ENCODE results near the gene CDH6.

CDH6 gene

DNA sequence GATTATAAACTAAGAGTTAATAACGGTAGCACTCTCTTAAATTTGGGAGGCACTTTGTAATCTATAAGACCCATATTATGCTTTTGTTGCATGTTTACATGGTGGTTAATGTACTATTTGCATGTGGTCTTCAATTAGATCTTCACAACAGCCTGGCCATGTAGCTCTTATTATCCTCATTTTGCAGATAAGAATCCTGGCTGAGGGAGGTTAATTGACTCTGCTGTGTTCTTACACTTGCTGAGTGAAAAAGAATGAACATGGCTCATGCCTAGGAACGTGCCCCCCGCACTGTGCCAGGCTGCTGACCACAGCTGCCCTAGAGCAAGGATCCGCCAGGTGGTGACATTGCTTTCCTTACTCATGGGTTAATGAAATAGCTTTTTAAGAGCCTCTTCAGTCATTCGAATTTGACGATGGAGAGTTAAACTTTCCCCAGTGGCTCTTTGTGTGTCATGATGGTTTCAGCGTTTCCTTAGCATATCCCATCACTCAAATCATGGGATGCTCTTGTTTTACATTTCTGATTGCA, 97.9 kb downstream of the CDH6 start:
- TF ChIP-seq POLR2A (IDR thresholded peaks at IDR 0.05; ENCODE audit: low read depth, low read length) = no peak
- DNase-seq (ENCODE audit: insufficient read length, low spot score) (no peak), FAIRE-seq (no peak)

DNA sequence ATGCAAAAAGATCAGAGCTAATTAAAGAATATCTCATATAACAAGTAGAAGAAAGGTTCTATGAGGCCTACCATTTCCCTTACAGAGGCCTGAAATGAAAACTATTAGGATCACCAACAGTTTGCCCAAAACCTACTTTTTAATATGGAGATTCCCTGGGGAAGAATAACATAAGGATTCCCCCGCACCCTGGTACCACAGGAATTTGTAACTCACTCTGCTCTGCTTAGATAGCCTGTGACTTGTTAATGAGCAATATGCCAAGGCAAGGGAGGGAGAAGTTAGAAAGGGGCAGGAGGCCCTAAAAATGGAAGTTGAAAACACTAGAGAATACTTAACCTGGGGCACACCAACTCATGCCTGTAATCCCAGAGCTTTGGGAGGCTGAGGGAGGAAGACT, 107.0 kb downstream of the CDH6 start:
- FAIRE-seq (no peak), DNase-seq (ENCODE audit: insufficient read length, low spot score) (no peak)
- no peak for TF ChIP-seq POLR2A (IDR thresholded peaks at IDR 0.05; ENCODE audit: low read depth, low read length)

DNA sequence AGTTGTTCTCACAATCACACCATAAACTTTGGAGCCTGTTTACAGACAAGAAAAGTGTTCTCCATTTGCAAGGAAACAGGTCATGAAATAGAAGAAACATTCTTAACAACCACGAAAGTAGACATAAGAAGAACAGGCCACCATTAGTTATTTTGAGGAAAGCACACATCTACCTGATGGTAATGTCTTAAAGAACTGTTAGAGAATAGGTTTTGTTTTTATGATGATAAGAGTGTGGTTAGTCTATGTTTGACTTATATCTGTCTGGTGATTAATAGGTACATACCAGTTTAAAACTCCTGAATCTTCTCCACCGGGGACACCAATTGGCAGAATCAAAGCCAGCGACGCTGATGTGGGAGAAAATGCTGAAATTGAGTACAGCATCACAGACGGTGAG, 108.3 kb downstream of the CDH6 start:
- DNase-seq (ENCODE audit: insufficient read length, low spot score) (no peak), FAIRE-seq (no peak)
- no peak for TF ChIP-seq POLR2A (IDR thresholded peaks at IDR 0.05; ENCODE audit: low read depth, low read length)

DNA sequence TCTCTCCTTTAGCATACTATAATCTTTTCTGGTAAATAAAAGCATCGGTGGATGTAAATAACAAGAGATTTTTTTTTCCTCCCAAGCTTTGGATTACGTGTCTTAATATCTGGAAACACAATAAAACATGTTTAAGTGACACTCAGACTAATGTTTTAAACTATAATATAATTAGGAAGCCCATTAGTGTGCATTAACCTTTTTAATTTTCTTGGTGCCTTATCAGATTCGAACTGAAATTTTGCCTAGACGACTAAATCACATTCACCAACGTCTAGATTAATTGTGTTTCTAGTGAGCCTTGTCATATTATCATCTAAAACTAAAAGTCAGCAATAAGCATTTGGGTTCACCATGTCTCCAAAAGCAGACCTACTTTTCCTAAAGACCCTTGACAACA, 110.2 kb downstream of the CDH6 start:
- no peak for DNase-seq (ENCODE audit: insufficient read length, low spot score)
- TF ChIP-seq POLR2A (IDR thresholded peaks at IDR 0.05; ENCODE audit: low read depth, low read length) = no peak
- FAIRE-seq = no peak

DNA sequence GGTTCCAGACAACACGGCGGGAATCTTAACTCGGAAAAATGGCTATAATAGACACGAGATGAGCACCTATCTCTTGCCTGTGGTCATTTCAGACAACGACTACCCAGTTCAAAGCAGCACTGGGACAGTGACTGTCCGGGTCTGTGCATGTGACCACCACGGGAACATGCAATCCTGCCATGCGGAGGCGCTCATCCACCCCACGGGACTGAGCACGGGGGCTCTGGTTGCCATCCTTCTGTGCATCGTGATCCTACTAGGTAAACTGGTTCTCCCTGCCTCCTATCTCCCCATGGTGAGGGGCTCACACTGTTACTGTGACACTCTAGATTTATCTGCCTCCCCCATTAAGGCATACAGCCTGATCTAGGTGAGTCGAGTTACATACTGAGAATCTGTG, 124.2 kb downstream of the CDH6 start:
- DNase-seq (ENCODE audit: insufficient read length, low spot score) = no peak
- FAIRE-seq = no peak
- TF ChIP-seq POLR2A (IDR thresholded peaks at IDR 0.05; ENCODE audit: low read depth, low read length) = no peak

DNA sequence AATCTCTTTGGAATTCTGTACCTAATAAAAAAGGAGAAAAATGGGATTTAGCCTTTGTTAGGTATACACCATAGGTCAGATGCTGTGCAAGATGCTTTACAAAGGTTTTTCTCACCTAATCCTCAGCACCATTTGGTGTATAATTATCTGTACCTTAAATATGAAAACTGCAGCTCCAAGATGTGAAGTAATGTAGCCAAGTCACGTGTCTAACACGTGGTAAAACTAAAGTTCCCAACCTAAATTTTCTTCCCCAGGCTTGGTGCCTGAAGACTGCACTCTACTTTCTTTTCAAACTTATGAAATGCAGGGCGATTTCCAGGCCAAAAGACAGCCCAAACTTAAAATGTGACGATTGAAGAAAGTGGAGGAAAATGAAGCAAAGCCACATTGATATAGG, 125.8 kb downstream of the CDH6 start:
- DNase-seq (ENCODE audit: insufficient read length, low spot score) (no peak), FAIRE-seq (no peak)
- no peak for TF ChIP-seq POLR2A (IDR thresholded peaks at IDR 0.05; ENCODE audit: low read depth, low read length)

DNA sequence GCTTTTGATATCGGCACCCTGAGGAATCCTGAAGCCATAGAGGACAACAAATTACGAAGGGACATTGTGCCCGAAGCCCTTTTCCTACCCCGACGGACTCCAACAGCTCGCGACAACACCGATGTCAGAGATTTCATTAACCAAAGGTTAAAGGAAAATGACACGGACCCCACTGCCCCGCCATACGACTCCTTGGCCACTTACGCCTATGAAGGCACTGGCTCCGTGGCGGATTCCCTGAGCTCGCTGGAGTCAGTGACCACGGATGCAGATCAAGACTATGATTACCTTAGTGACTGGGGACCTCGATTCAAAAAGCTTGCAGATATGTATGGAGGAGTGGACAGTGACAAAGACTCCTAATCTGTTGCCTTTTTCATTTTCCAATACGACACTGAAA, 129.5 kb downstream of the CDH6 start:
- TF ChIP-seq POLR2A (IDR thresholded peaks at IDR 0.05; ENCODE audit: low read depth, low read length) = no peak
- FAIRE-seq = no peak
- no peak for DNase-seq (ENCODE audit: insufficient read length, low spot score)

DNA sequence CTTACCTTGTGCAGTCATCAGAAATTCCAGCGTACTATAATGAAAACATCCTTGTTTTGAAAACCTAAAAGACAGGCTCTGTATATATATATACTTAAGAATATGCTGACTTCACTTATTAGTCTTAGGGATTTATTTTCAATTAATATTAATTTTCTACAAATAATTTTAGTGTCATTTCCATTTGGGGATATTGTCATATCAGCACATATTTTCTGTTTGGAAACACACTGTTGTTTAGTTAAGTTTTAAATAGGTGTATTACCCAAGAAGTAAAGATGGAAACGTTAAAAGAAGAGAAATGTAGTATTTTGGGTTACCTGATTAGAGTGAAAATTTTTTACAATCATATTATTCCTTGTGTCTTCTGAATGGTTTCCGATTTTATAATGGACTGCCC, 131.4 kb downstream of the CDH6 start:
- FAIRE-seq (no peak), DNase-seq (ENCODE audit: insufficient read length, low spot score) (no peak)
- TF ChIP-seq POLR2A (IDR thresholded peaks at IDR 0.05; ENCODE audit: low read depth, low read length) = no peak

DNA sequence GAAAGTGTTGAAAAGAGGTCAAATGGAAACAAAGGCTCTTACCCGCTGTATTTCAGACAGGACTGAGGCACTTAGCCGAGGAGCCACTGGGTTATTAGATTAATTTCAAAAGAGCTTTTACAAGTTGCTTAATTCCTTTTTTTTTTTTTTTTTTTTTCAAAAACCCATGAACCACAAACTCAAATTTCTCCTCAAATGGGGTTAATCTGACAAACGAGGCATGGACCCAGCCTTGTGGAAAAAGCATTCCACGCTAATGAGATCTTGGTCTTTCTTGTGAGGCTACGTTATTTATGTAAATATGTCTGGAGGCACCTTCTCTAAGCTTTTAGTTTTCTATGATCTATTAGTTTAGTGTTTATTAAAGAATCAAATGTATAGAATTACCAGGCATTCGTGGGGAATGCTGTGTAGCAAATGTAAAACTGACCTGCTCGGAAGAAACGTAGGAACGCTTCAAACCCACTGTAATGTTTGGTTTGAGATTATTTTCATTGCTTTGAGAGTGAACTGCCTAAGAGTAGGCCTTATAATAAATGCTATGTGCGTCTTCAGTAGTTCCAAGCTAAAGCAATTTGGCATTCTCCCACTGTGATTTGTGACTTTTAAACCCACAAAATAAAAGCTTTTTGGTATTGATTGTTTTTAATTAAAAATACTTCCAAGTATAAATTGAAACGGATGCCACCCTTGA, 134.7 kb downstream of the CDH6 start:
- FAIRE-seq (no peak), DNase-seq (ENCODE audit: insufficient read length, low spot score) (no peak)
- no peak for TF ChIP-seq POLR2A (IDR thresholded peaks at IDR 0.05; ENCODE audit: low read depth, low read length)

DNA sequence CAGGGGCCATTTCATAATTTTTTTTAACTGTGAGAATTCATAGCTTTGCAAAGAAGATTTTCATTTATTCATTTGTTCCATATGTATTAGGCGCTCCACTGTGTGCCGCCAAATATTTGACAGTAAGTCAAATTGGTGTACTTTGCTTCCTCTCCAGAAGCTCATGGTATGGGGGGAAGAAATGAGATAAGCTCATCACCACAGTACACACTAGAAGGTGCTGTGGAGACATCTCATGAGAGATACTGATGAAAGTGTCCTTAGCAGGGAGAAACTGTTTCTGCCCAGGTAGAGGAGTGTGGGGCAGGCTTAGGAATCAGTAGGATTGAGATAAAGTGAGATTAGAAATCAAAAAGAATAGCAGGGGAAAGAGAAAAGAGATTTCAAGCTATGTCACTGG, 136.2 kb downstream of the CDH6 start:
- no peak for TF ChIP-seq POLR2A (IDR thresholded peaks at IDR 0.05; ENCODE audit: low read depth, low read length)
- FAIRE-seq (no peak), DNase-seq (ENCODE audit: insufficient read length, low spot score) (no peak)

DNA sequence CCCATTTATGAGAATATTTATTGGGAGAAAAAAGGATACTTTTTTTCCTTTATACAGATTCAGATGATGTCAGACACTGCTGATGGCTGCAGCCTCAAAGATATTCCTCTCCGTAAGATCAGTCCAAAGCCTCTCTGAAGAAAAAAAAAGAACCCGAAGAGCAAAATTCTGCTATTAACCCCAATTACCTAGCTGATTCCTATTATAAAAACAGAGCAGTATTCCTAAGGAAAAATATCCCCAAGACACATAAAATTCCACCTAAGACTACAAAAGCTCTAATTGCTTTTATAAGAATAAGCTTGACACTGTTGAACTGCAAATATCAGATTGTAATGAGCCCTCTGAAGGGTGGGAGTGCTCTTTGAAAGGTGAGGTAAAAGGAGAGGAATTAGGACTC, 138.7 kb downstream of the CDH6 start:
- DNase-seq (ENCODE audit: insufficient read length, low spot score) = no peak
- no peak for FAIRE-seq
- TF ChIP-seq POLR2A (IDR thresholded peaks at IDR 0.05; ENCODE audit: low read depth, low read length) = no peak

DNA sequence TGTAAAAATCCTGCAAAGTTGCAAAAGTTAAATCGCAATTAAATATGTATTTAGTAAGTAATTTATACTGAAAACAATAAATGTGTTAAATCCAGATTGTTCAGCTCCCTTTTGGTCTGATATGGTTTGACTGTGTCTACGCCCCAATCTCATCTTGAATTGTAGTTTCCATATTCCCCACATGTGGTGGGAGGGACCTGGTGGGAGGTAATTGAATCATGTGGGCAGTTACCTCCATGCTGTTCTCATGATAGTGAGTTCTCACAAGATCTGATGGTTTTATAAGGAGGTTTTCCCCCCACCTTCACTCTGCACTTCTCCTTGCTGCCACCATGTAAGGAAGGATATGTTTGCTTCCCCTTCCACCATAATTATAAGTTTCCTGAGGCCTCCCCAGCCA, 140.0 kb downstream of the CDH6 start:
- FAIRE-seq (no peak), DNase-seq (ENCODE audit: insufficient read length, low spot score) (no peak)
- TF ChIP-seq POLR2A (IDR thresholded peaks at IDR 0.05; ENCODE audit: low read depth, low read length) = no peak

DNA sequence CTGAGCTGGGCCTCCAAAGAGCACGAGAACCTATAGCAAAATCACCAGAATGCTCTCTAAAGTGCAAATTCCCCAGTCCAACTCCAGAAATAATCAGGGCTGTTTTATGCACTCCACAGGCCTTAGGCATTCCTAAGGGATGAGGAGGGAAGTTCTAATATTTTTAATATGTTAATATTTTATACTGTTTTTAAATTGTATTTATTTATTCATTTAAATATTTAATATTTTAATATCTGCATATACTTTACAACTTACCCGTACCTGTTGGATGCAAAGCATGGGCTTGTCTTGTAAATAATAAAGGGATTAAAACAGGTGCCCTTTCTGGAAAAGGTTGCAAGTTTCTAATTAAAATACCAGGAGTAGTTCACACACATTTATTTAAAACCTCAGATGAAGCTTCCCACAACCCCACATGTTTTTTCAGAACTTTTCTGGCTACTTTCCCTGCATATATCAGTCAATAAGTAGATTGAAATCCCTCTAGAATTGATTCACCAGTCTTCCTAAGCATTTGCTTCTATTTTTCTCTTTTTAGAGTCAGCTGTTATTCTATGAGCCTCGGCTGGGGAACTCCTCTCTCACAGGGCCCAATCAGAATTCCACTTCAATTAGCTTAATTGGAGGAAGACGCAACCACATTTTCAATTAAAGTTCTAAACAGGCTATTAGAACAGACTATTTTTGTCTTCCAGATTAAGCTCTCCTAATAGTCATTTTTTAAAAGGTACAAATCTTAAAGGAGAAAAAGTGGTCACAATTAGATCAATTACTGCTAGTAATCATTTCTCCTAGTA, 140.8 kb downstream of the CDH6 start:
- no peak for FAIRE-seq
- no peak for TF ChIP-seq POLR2A (IDR thresholded peaks at IDR 0.05; ENCODE audit: low read depth, low read length)
- DNase-seq (ENCODE audit: insufficient read length, low spot score) = no peak

DNA sequence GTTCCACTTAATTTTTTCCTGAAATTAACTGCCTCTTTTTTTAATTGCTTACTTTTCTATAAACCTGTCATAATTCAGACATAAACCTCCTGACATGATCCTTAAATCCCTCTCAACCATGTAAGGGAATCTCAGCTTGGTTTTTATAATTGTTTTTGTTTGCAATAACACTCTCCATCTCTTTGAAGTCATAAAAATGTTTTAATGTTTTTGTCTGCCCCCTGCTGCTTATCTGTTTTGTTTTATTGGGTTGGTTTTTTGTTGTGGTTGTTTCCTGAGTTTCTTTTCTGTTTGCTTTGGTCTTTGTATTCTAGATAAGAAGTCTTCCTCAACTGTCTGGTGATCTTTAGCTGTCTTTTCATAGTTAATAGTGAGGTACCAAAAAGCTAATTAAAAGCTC, 142.0 kb downstream of the CDH6 start:
- TF ChIP-seq POLR2A (IDR thresholded peaks at IDR 0.05; ENCODE audit: low read depth, low read length) = no peak

DNA sequence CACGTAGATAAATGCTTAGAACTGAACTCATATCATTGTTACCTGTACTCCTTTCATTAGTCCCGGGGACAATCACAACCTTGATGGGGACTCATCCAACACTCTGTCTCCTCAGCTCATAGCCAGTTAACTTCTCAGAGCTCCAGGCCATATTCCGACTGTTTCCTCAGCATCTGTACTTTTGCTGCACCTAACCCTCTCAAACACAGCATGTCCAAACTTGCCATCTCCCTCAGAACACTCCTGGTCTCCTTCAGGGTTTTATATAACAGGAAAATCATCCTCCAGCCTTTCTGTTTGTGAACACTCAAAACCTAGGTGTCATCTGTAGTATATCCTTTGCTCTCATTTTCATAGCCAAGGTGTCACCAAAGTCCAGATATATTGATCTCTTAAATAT, 150.5 kb downstream of the CDH6 start:
- FAIRE-seq (no peak), DNase-seq (ENCODE audit: insufficient read length, low spot score) (no peak)
- no peak for TF ChIP-seq POLR2A (IDR thresholded peaks at IDR 0.05; ENCODE audit: low read depth, low read length)

More for the DNA sequence above, 142.0 kb downstream of the CDH6 start:
- FAIRE-seq = no peak
- no peak for DNase-seq (ENCODE audit: insufficient read length, low spot score)

Measured in H54 (cell line).